Pons (tissue), 1 donor: ENCODE results near the gene CASP10.
A peak's percentile ranks its signal among the peaks of the same experiment; 100 is the strongest.

ENCODE experiments used
- DNase-seq: peaks from one replicate; pipeline ENCODE4 v3.0.0-alpha.2; 2016; ENCODE audit warnings: low spot score

The CASP10 gene

DNA sequence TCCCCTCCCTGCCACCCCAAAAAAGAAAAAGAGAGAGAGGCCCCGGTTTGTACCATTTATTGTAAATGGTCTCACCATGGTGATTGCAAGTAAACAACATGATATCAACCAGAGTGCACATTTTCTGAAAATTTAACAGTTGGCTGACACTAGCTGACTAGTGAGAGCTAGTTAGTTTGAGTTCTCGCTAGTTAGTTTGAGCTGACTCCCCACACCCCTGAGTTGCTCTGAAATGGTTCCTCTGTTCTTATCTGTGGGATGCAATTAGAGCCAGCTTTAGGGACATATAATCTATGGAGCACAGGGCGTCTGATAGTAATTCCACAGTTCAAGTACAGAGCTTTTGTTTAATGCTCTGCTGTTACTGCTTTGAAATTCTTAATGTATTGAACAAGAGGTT is 13.1 kb downstream of the CASP10 start:
- no peak for DNase-seq

DNA sequence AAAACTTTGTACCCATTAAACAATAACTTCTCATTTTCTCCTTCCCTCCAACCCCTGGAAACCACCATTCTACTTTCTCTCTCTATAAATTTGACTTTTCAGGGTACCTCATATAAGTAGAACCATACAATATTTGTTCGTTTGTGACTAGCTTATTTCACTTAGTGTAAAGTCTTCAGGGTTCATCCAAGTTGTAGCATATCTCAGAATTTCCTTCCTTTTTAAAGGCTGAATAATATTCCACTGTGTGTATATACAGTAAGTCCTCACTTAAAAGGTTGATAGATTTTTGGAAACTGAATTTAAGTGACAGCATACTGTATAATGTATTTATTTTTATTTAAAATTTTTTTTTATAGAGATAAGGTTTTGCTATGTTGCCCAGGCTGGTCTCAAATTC is 13.9 kb downstream of the CASP10 start:
- no peak for DNase-seq

DNA sequence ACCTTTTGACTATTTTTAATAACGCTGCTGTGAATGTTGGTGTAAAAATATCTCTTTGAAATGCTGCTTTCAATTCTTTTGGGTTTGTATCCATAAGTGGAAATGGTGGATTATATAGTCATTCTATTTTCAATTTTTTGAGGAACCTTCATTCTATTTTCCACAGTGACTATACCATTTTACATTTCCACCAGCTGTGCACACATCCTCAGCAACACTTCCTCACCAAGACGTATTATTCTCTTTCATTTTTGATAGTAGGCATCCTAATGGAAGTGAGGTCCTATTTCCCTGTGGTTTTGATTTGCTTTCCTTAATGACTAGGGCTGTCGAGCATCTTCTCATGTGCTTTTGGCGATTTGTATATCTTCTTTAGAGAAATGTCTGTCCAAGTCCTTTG is 14.8 kb downstream of the CASP10 start:
- DNase-seq: no peak

DNA sequence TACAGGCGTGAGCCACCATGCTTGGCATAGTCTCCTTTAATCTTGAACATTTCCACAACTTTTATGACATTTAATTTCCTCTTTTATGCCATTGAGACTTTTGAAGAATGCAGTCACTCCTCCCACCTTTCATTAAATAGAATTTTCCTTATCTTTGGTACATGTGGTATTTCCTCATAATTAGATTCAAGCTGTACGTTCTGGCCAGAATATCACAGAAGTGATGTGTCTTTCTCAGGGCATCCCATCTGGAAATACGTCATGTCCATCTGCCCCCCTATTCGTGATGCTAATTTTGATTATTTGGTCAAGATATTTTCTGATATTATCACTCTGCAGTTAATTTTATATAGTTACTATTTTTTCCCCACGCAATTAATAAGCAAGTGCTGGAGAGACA is 16.9 kb downstream of the CASP10 start:
- no peak for DNase-seq

DNA sequence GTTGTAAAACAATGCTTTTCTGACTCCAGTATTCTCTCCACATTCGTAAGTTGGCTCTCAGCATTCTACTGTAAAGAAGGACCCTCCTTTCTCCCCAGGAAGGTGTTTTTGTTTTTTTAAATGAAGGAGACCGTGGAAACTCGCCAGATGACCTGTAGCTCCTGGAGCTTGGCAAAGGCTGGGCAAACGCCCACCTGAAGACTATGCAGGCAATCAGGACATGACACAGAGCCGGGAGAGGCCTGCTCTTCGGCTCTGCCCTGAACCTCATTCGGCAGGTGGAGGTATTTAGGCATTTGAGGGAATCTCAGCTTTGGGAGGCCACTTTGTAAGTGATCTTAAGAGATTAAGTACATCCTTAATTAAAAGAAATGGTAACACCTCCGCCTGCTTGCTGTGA is 17.4 kb downstream of the CASP10 start:
- DNase-seq: no peak

DNA sequence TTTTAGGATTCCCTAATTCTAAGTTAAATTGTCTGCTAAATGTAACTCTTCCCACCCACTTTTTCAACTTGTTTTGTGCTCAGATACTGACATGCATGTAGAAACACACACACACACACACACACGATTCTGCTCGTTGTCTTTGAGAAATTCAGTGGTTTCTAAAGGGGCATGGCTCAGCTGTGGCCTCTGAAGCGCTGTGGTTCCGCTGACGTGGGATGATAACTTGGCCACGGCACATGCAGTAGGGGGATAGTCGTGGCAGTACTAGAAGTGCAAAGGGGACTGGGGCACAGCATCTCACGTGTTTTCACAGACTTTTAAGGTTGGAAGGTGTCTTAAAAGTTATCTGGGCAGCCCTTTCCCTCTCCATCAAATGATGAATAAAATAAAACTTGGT is 18.4 kb downstream of the CASP10 start:
- DNase-seq: no peak

DNA sequence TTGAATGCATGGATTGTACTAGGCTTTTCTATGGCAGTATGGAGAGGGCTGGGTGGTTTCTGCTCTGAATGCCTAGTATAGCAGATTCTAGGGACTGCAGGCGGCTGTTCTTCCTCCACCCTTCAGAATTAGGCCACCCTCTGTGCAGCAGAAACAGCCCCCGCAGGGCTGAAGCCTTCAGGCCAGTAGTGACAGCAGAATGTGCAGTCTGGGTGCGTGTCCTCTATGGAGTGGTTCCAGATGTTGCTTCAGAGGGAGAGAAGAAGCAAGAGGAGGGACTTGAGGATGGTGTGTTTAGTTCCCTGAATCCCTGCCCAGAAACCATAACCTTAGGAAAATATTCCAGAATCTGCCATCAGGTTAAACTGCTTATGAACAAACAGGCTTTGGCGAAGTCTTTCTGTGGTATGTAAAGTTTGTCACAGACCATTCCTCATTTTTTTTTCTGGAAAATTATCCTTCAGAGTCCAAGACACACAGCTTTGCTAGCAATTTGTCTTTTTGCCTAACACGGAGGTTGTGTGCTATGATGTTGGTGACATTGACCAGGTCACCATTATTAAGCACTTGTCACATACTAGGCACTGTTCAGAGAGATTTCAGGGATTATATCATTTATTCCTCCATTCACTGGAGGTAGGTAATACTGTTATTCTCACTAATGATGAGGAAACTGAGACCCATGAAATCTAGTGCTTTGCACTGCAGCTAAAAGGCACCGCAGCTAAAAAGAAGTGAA is 21.1 kb downstream of the CASP10 start:
- DNase-seq: no peak

DNA sequence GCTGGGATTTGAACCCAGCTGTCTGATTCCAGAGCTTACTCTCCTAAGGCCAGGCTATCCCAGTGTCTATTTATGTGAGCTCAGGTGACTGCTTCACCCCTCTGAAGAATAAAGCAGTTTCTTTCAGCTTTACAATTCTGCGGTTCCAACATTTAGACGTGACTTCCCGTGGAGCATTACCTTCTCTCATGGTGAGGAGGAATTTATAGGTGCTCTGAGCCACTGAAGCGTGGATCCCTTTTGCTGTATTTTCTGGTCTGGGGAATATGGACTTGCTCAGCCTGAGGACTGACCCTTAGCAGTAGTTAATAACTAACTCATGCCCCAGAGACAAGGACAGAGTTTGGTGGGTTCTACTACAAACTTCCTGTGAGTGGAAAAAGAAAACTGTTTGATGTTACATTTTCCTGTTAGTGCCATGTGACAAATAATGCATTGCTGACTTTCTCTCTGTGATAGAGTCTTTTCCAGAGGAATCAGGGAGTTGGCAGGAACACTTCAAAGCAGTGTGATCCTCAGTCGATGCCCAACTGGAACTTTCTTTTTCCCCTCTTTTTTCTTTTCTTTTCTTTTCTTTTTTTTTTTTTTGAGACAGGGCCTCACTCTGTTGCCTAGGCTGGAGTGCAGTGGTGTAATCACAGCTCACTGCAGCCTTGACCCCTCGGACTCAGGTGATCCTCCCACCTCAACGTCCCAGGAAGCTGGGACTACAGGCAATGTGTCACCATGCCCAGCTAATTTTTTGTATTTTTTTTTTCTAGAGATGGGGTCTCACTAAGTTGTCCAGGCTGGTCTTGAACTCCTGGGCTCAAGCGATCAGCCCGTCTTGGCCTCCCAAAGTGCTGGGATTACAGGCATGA is 21.9 kb downstream of the CASP10 start:
- DNase-seq: no peak

DNA sequence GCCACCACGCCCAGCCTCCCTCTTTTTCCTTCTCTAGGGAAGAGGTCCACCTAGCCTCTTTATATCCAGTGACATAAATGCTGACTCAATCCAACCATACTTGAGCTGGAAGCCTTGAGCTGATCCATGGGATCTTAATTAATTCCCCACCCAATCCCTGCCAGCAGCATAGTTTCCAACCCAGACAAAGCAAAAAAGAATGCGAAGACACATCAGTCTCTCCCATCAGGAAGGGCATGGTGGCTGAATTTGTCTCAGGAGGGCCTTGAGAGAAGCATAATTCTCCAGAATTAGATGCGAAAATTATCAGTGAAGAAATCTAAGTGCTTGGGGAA is 22.5 kb downstream of the CASP10 start:
- DNase-seq: no peak

DNA sequence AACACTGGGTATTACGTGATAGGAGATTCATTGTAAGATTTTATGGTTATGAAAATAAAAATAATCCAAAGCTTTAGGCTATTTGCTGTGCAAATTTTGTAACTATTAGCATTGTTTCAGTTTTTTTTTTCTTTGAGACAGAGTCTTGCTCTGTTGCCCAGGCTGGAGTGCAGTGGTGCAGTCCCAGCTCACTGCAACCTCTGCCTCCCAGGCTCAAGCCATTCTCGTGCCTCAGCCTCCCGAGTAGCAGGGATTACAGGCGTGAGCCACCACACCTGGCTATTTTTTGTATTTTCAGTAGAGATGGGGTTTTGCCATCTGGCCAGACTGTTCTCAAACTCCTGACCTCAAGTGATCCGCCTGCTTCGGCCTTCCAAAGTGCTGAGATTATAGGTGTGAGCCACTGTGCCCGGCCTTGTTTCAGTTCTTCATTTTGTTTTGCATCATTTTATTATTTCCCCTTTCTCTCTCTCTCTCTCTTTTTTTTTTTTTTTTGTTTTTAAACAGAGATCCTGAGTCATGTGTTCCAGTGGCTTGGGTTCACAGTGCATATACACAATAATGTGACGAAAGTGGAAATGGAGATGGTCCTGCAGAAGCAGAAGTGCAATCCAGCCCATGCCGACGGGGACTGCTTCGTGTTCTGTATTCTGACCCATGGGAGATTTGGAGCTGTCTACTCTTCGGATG is 25.8 kb downstream of the CASP10 start:
- DNase-seq: peak; percentile 68

DNA sequence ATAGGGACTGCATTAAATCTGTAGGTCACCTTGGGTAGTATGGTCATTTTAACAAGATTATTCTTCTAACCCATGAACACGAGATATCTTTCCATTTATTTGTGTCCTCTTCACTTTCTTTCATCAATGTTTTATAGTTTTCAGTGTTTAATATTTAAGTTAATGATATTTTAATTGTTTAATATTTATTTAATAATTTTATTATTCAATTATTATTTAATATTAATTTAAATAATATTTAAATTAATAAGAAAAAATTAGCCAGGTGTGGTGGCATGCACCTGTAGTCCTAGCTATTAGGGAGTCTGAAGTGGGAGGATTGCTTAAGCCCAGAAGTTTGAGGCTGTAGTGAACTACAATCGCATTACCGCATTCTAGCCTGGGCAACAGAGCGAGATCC is 33.0 kb downstream of the CASP10 start:
- DNase-seq: no peak

DNA sequence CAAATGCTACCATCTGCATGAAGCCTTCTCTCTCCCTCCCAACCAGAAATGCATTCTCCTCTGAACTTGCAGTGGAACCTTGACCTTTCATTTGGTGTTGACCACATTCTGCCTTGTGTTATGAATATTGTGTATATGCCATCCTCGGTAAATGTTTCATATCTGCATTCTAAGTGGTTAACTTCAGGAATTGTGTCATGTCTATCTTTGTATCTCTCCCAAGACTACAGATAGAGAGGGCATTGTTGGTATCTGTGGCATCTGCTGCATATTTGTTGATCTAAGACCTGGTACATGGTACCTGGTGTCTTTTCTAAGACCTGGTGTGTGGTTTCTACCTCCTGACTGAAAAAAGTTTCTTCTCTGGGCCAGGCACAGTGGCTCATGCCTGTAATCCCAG is 34.0 kb downstream of the CASP10 start:
- DNase-seq: no peak

DNA sequence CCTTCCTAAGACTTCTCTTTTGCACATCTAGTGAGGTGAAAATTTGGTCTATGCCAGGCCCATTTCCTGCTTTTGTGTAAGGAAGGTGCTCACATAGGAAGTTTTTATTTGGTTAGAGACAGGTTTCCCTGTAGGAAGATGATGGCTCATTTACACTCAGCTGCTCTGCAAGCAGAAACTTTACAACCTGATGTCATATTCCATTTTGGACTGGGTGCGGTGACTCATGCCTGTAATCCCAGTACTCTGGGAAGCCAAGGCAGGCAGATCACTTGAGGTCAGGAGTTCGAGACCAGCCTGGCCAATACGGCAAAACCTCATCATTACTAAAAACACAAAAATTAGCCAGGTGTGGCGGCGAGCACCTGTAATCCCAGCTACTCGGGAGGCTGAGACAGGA is 35.8 kb downstream of the CASP10 start:
- DNase-seq: no peak

DNA sequence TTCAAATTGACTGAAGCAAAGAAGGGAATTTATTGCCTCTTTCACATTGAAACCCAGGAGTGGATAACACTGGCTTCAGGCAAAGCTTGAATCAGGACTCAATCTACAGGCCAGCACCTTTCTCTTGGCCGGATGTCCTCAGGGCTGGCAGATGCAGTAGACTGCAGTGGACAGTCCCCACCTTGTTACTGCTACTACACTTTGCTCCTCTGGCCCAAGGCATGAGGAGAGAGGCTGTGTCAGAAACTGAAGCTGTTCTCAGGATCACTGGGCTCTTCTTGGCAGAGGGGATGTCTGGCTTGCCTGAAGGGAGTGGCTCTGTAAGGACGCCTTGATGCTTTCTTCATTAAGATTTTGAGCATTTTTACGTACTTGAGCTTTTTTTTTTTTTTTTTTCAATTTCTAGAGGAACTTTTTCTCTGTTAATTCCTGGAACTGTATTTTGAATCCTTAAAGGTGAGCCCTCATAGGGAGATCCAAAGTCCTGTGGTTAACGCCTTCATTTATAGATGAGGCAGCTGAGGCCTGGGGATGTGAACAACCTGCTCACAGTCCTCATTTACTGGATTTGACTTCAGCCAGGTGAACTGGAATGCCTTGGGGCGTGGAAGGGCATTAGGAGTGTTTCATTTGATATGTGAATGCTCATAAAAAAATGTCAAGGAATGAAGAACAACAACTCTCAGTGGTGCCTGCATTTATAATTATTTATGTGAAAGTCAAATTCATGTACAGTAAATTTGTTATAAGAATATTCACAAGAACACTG is 36.6 kb downstream of the CASP10 start:
- DNase-seq: no peak

DNA sequence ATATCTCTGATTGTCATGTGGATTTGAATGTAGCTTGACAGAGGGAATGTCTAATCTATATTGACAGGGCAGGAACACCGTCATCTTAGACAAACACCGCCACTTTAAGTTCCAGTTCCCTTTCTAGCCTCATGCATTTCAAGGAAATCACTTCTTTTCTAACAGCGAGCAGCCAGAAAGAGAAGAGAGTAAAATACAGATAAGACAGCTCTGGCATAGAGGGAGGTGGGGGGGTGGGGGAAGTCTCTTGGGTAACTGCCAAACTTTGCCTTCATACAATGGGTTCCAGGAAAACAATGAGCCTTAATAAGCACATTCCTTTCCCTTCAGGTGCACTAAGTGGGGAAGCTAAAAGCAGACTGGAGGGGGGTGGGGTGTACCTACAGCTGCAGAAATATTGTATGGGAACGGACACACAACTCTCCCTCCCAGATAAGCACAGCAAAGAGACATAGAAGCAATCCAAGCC is 37.2 kb downstream of the CASP10 start:
- no peak for DNase-seq

DNA sequence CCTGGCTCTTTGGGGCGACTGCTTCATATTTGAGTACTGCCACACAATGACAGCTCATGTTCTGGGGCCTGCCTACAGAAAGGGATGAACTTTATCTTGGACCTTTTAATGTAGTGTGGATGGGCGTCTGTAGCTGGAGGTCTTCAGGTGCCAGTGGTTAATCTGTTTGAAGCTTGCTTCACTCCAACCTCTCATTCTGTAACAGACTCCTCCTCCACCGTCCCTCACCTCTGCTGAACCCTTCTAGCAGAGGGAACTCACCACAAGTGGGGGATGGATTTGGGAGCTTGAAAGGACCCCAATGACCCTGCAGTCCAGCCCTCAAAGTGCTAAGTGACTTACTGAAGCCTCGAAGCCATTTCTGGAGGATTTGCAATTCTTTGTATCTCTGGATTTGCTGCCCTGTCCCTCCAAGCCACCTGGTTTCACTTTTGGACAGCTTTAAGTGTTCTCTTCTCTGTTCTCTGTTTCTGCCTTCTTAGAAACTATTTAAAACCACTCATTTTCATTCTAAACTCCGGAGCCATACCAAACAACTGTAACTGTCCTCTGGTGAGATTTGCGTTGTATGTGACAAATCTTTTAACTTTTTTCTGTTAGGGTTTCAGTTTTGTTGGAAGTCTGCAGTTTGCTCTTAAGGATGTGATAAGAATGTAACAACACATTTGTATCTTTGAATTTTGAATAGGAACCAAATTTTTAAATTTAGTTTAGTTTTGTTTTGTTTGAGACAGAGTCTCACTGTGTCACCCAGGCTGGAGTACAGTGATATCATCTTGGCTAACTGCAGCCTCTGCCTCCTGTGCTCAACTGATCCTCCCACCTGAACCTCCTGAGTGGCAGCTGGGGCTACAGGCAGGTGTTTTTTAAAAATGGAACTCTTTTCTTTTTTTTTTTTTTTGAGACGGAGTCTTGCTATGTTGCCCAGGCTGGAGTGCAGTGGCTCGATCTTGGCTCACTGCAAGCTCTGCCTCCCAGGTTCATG is 40.4 kb downstream of the CASP10 start:
- DNase-seq: no peak

DNA sequence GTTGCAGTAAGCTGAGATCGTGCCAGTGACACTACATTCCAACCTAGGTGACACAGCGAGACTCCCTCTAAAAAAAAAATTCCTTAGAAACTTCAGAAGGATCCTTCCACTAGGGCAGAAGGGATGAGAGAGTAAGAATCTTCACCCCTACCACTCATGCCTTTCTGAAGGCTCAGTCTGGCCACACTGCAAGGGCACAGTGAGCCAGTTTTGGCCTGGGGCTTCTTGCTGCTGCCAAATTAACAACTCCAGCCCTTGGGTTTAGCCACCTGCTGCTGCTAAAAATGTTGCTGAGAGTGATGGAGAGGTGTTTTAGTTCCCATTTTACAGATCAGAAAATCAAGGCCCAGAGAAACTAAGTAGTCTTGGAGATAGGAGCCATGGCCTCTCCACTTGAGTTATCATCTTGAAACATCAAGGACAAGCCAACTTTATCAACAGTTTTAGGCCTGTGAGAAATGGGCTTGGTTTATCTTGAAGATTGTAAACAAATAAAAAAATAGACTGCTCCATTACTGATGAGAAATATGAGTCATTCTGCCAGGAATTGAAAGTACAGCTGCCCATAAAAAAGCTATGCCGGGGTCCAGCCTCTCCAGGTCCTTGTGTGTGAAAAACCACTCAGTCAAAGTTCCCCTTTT is 45.5 kb downstream of the CASP10 start:
- no peak for DNase-seq

DNA sequence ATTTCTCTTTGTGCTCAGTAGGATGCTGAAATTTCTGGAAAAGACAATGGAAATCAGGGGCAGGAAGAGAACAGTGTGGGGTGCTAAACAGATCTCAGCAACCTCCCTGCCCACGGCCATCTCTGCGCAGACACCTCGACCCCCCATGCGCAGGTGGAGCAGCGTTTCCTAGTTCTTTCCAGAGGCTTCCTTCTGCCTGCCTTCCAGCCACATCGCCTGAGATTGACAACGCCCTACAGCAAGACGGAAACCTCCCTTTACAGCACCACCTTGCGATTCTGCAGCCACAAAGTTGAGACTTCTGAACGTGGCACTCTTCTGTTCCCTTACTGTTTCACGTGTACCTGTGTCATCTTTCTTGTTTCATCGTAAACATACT is 46.0 kb downstream of the CASP10 start:
- no peak for DNase-seq

DNA sequence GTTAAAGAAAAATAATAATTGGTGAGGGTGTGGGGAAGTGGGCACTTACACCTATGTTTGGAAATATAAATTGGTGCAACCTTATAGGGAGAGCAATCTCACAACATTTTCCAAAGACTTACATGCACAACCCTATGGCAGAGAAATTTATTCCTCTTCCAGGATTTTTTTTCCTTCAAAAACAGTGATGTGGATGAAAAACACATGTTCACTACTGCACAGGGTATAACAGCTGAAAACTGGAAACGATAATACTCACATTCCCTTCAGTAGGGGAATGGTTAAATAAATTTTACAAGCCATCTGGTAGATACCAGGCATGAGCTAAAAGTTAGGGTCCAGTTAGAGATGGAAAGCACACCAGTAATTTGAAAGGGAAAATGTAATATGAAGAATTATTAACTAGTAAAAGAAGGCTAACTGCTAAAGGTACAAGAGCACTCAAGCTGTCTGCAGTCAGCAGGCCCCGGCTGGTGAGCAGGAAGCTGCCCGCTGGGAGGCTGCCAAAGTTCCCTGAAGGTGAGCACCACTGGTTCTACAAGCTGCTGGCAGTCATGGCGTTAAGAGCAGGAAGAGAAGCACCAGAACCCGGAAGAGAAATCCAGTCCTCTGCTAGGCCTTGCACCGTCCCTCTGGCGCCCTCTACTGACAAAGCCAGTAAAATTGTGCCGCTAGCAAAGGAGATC is 49.0 kb downstream of the CASP10 start:
- DNase-seq: peak; percentile 87

DNA sequence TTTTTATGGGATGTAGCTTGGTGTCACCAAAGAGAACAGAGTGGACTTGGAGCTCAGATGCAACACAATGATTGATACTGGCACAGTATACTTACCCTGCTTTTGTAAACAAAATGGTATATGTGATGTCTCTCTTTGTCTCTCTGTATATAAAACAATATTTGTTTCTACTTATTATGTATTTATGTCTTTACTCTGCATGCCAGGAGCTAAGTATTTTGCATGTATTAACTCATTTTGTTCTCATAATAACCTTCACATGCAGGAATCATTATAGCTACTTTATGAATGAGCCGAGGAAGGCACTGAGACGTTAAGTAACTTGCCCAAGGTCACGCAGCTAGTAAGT is 49.5 kb downstream of the CASP10 start:
- no peak for DNase-seq
